A549 (cell line): ENCODE data around the gene RASGEF1C. TPM values are rescaled to one million over a fixed set of nuclear protein-coding genes. Genes with fewer than 3 reads are reported as not detected.

ENCODE experiments used
- ATAC-seq, 2 experiments: fragments of 200-7000 bp in 1 of 2; fragments of >200 bp in 1 of 2; cut with Nextera tagmentation in 1 of 2; cut with Tn5 transposase in 1 of 2; 3 replicates each; pipeline versions ENCODE4 v1.8.0 to v1.9.1; 2018 to 2020; ENCODE audit warnings: mild to moderate bottlenecking in 1 of 2, moderate library complexity in 1 of 2
- CTCF ChIA-PET: fragments of 300-600 bp; sonication (Branson Sonifier 250); formaldehyde crosslinking; extraction: SDS; loops from one replicate; lab custom pipeline; 2021; ENCODE audit warnings: antibody characterized with exemption, inconsistent platforms; lab: Yijun Ruan, JAX
- POLR2A ChIA-PET: fragments of 350-600 bp; formaldehyde crosslinking; extraction: SDS; loops from one replicate; lab custom pipeline; 2021; ENCODE audit warnings: antibody characterized with exemption, inconsistent platforms; lab: Yijun Ruan, JAX
- DNase-seq, 2 experiments: peaks; one replicate each; pipeline versions ENCODE4 v3.0.0 to v3.0.0-alpha.2; 2011 to 2016; ENCODE audit warnings: low read depth in 1 of 2, low spot score in 1 of 2
- FAIRE-seq: peaks from 2 replicates; lab custom pipeline; 2011; peaks lifted over from hg19 to GRCh38; lab: Jason Lieb, UNC
- H3K27ac ChIP-seq, 2 experiments: fragments of >200 bp; sonication (Bioruptor Twin); formaldehyde crosslinking; 3 replicates each; pipeline ENCODE4 v1.5.1; 2016 to 2017
- H3K4me1 ChIP-seq: fragments of >200 bp; sonication (Bioruptor Twin); formaldehyde crosslinking; 3 replicates; pipeline ENCODE4 v1.6.1; 2016
- H3K4me2 ChIP-seq: fragments of >200 bp; sonication (Bioruptor Twin); formaldehyde crosslinking; 3 replicates; pipeline ENCODE4 v1.6.1; 2016
- H3K4me3 ChIP-seq: fragments of >200 bp; sonication (Bioruptor Twin); formaldehyde crosslinking; 3 replicates; pipeline ENCODE4 v1.5.1; 2016
- H3K9me3 ChIP-seq: fragments of >200 bp; sonication (Bioruptor Twin); formaldehyde crosslinking; 3 replicates; pipeline ENCODE4 v1.6.1; 2016
- BHLHE40 ChIP-seq: IDR thresholded peaks from 2 replicates; pipeline ENCODE4 v1.6.1; 2012; ENCODE audit warnings: low read depth, low read length, inconsistent platforms
- CBX2 ChIP-seq: fragments of 200-600 bp; sonication (generic); IDR thresholded peaks from 2 replicates; pipeline ENCODE4 v1.6.1; 2016; ENCODE audit warnings: low read depth, mild to moderate bottlenecking, borderline replicate concordance
- CEBPB ChIP-seq, 2 experiments: fragments of >200 bp in 1 of 2; sonication (Bioruptor Twin) in 1 of 2; formaldehyde crosslinking in 1 of 2; IDR thresholded peaks; 2 replicates each; pipeline ENCODE4 v1.6.1; 2012 to 2016
- CHD4 ChIP-seq: fragments of 200-600 bp; sonication (generic); IDR thresholded peaks from 2 replicates; pipeline ENCODE4 v1.6.1; 2016; ENCODE audit warnings: antibody characterized with exemption, mild to moderate bottlenecking, borderline replicate concordance
- E2F6 ChIP-seq: IDR thresholded peaks from 2 replicates; pipeline ENCODE4 v1.6.1; 2012; ENCODE audit warnings: low read depth, borderline replicate concordance
- EHMT2 ChIP-seq: fragments of 200-600 bp; sonication (generic); IDR thresholded peaks from 2 replicates; pipeline ENCODE4 v1.6.1; 2016; ENCODE audit warnings: antibody characterized with exemption, low read depth, mild to moderate bottlenecking, moderate library complexity
- EP300 ChIP-seq, 2 experiments: fragments of >200 bp; sonication (Bioruptor Twin); formaldehyde crosslinking; IDR thresholded peaks; 2 replicates in 1 of 2; 3 replicates in 1 of 2; pipeline ENCODE4 v1.6.1; 2016 to 2017
- FOXS1 ChIP-seq: fragments of 250-450 bp; sonication (Bioruptor Pico); IDR thresholded peaks from 2 replicates; pipeline ENCODE4 v1.5.0; 2020; ENCODE audit warnings: mild to moderate bottlenecking, moderate library complexity
- HDAC2 ChIP-seq: fragments of 200-600 bp; sonication (generic); IDR thresholded peaks from 2 replicates; pipeline ENCODE4 v1.6.1; 2016
- HES2 ChIP-seq: fragments of >200 bp; sonication (Bioruptor Twin); formaldehyde crosslinking; IDR thresholded peaks from 2 replicates; pipeline ENCODE4 v1.6.1; 2016
- JUN ChIP-seq, 2 experiments: fragments of >200 bp; sonication (Bioruptor Twin); formaldehyde crosslinking; IDR thresholded peaks; 2 replicates in 1 of 2; 3 replicates in 1 of 2; pipeline ENCODE4 v1.6.1; 2016 to 2017
- KDM1A ChIP-seq: fragments of 200-600 bp; sonication (generic); IDR thresholded peaks from 2 replicates; pipeline ENCODE4 v1.6.1; 2016; ENCODE audit warnings: low read depth, mild to moderate bottlenecking
- MAFK ChIP-seq: fragments of 450-650 bp; IDR thresholded peaks from 2 replicates; pipeline ENCODE4 v1.6.1; 2014; ENCODE audit not compliant: partially characterized antibody
- NPAS2 ChIP-seq: fragments of 250-450 bp; sonication (Bioruptor Pico); IDR thresholded peaks from 2 replicates; pipeline ENCODE4 v1.8.0; 2022; ENCODE audit warnings: mild to moderate bottlenecking, moderate library complexity, borderline replicate concordance
- PHF8 ChIP-seq: fragments of 200-600 bp; sonication (generic); IDR thresholded peaks from 2 replicates; pipeline ENCODE4 v1.6.1; 2016; ENCODE audit warnings: low read depth, mild to moderate bottlenecking, antibody characterized with exemption, moderate library complexity, borderline replicate concordance
- POLR2A ChIP-seq: IDR thresholded peaks from 2 replicates; pipeline ENCODE4 v1.6.1; 2012; ENCODE audit warnings: mild to moderate bottlenecking, low read length
- RAD21 ChIP-seq, 2 experiments: fragments of >200 bp in 1 of 2; sonication (Bioruptor Twin) in 1 of 2; formaldehyde crosslinking in 1 of 2; IDR thresholded peaks in 1 of 2; conservative IDR thresholded peaks in 1 of 2; 2 replicates in 1 of 2; 3 replicates in 1 of 2; pipeline ENCODE4 v1.6.1; 2012 to 2018; ENCODE audit warnings: inconsistent platforms in 1 of 2
- RCOR1 ChIP-seq: fragments of 150-350 bp; IDR thresholded peaks from 2 replicates; pipeline ENCODE4 v1.6.1; 2014; ENCODE audit warnings: antibody characterized with exemption, low read length, low read depth
- REST ChIP-seq: fragments of 200-600 bp; sonication (generic); IDR thresholded peaks from 2 replicates; pipeline ENCODE4 v1.6.1; 2016; ENCODE audit warnings: antibody characterized with exemption, mild to moderate bottlenecking, moderate library complexity
- RNF2 ChIP-seq: fragments of 200-600 bp; sonication (generic); IDR thresholded peaks from 2 replicates; pipeline ENCODE4 v1.6.1; 2016; ENCODE audit warnings: low read depth, mild to moderate bottlenecking, antibody characterized with exemption, moderate library complexity, borderline replicate concordance
- SMC3 ChIP-seq: fragments of >200 bp; sonication (Bioruptor Twin); formaldehyde crosslinking; IDR thresholded peaks from 3 replicates; pipeline ENCODE4 v1.6.1; 2018; ENCODE audit warnings: inconsistent platforms
- TFCP2L1 ChIP-seq: fragments of 250-450 bp; sonication (Bioruptor Pico); IDR thresholded peaks from 2 replicates; pipeline ENCODE4 v1.5.0; 2021; ENCODE audit warnings: mild to moderate bottlenecking
- WGBS: methylation state at CpG from one replicate; pipeline ENCODE4 v1.1.6; 2017; ENCODE audit errors: missing lambda C conversion rate; 5-methylcytosine and 5-hydroxymethylcytosine counted together
- polyA plus RNA-seq, 4 experiments: library from polyadenylated mRNA; depleted of rRNA in 3 of 4; stranded (reverse); fragments of >200 nt; fragmentation: RNase III in 1 of 4; extraction: RNeasy Plus Mini Kit Qiagen cat#74134 plus additional on column Dnase treatment in 1 of 4; gene quantifications; 2 replicates in 3 of 4; 3 replicates in 1 of 4; pipeline ENCODE4 v1.2.3, GENCODE V29; 2011 to 2017

The RASGEF1C gene
- polyA plus RNA-seq, 2 of the 4 experiments (the other 2 are of a cell fraction), result 0.12 TPM; not detected in 1

GRCh38 chr5:180153099-180153498 lies 55.9 kb downstream of the RASGEF1C start (continued):
- TF ChIP-seq PHF8, result no peak
- TF ChIP-seq CHD4, result no peak

GRCh38 chr5:180143656-180144364 lies 65.2 kb downstream of the RASGEF1C start:
- Histone ChIP-seq H3K9me3 (peaks cover 26% of the 10 kb centered on the region), H3K4me3 (no peak overlapping the region), H3K4me1 (no peaks in the 10 kb centered on the region), H3K4me2 (no peak overlapping the region), H3K27ac (no peak overlapping the region)
- TF ChIP-seq HDAC2, result no peak
- no peak for TF ChIP-seq E2F6
- no peak for TF ChIP-seq RAD21 (conservative IDR thresholded peaks at IDR 0.05 in 1 of 2, IDR thresholded peaks at IDR 0.05 in 1 of 2)
- no peak for TF ChIP-seq KDM1A
- TF ChIP-seq REST, result no peak
- TF ChIP-seq NPAS2, result no peak
- TF ChIP-seq POLR2A, result no peak
- TF ChIP-seq CBX2, result no peak
- no peak for TF ChIP-seq JUN (IDR thresholded peaks at IDR 0.05)
- TF ChIP-seq CEBPB (IDR thresholded peaks at IDR 0.05), result no peak
- TF ChIP-seq EHMT2, result no peak
- TF ChIP-seq SMC3, result no peak
- no peak for TF ChIP-seq BHLHE40
- no peak; a peak in 1 of 6 replicates for ATAC-seq
- DNase-seq, result no peak
- FAIRE-seq, result no peak
- ChIA-PET CTCF (interaction anchor here (0.8 to 1.1 kb wide), 2 partner anchors 18 to 66 kb away, joined by 3 to 9 read pairs; no protein-coding TSS in a partner anchor), POLR2A (no interaction called here)
- WGBS, result 38% methylated on average over 16 of the region's 16 CpGs

GRCh38 chr5:180142824-180143610 lies 66.0 kb downstream of the RASGEF1C start:
- DNase-seq (no peak), FAIRE-seq (no peak), ATAC-seq (no peak; a peak in 2 of 6 replicates)
- H3K4me3 ChIP-seq, result no peak overlapping the region
- TF ChIP-seq FOXS1 (no peak), EP300 (IDR thresholded peaks at IDR 0.05) (no peak), RNF2 (no peak), TFCP2L1 (no peak), HES2 (no peak), MAFK (no peak), RCOR1 (no peak)
- WGBS, result 35% methylated on average over 10 of the region's 13 CpGs
- ChIA-PET POLR2A (no interaction called here), CTCF (interaction anchor here (1.1 kb wide), 1 partner anchor 67 kb away, joined by 9 read pairs; no protein-coding TSS in a partner anchor)
- H3K4me1 ChIP-seq, result no peaks in the 10 kb centered on the region
- H3K27ac ChIP-seq, result no peak overlapping the region
- H3K9me3 ChIP-seq, result peaks cover 24% of the 10 kb centered on the region
- no peak overlapping the region for H3K4me2 ChIP-seq
